GM19238 (cell line): ENCODE data around the gene CDK2.

Experiments used
- DNase-seq: peaks from one replicate; pipeline ENCODE4 v3.0.0; 2011; ENCODE audit warnings: low spot score; ENCODE audit not compliant: insufficient read length

The CDK2 gene

GRCh38 chr12:56011509-56012090 is 45.0 kb downstream of the CDK2 start:
- no peak for DNase-seq

GRCh38 chr12:56013482-56013881 is 46.9 kb downstream of the CDK2 start:
- no peak for DNase-seq

DNA sequence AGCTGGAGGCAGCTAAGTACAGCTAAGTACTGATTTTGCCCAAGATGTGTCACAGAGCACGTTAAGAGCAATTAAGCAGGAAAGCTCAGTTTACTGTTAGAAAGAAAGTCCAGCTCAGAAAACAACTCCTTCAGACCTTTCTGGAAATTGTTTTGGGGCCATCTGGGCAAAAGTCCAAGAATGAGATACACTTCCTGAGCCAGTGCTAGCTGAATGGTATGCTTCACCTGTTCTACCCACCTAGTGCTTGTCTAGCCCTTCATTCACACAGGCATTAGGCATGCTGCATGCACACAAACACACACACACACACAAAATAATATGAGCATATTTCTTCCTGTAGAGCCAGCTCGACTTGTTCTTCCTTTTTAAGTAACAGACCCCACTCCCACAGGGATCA is 47.6 kb downstream of the CDK2 start:
- no peak for DNase-seq

DNA sequence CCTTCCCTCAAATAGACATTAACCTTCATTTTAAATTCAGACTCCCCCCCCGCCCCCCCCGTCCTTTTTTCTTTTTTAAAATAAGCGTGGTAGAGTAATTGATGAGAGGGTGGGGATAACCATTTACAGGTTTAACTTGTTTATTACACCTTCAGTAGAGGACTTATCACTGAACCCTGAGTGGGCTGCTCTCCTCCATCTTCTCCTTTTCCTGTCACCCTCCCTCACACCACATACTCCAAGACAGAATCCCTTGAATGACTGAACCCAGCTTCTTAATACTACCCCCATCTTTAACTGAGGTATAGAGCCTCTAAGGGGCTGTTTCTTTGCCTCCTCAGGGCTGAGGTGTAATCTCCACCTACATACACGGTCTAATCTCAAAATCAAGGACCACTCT is 50.6 kb downstream of the CDK2 start:
- no peak for DNase-seq

DNA sequence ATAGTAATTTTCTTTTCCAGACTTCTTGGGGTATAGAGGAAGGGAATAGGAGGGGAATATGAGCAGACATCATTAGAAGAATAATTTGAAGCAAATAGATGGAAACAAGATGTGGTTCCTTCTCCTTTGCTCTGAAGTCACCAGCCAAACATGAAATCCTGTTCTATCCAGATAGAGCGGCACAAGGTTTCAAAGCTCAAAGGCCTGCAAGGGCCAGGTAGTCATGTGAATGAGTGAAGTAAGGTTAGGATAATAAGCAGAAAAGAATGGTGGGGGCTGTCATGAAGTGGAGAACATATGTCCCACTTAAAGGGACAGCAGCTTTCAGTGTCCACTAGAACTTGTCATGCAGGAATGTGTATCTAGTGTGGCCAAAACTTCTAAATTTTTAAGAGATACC is 51.7 kb downstream of the CDK2 start:
- no peak for DNase-seq

GRCh38 chr12:56020423-56021184 is 54.0 kb downstream of the CDK2 start, which contains the start of gene IKZF4:
IKZF4 (plus strand) TSS chr12:56021043; CDS start chr12:56021494, 451 bp downstream.
- no peak for DNase-seq

GRCh38 chr12:56021889-56022497 is 55.4 kb downstream of the CDK2 start:
- DNase-seq: no peak
